ENCODE data around the gene SLC6A3.

SLC6A3 gene

GRCh38 chr5:1351156-1351555, 94.1 kb downstream of the SLC6A3 start:
- intact Hi-C loops (cut with DNase I) = no loop called here
- DNase-seq = peak in 35 of 42 donors; percentile 16 to 79 (median 51)

DNA sequence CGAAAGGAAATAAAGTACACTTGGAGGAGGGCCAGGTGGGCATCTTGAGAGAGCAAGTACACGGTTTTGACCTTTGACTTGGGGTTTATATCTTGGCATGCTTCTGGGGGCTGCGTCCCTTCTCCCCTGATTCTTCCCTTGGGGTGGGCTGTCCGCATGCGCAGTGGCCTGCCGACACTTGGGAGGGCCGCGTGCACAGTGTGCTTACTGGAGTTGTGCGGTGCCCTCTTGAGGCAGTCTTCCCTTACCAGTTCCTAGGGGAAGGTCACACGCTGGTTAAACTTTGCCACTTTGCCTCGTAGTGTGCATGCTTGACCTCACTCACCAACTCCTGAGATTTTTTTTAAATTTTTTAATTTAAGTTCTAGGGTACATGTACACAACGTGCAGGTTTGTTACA, 96.0 kb downstream of the SLC6A3 start:
- DNase-seq = peak in 1 of 42 donors; percentile 31
- intact Hi-C loops (cut with DNase I) = loop anchor here (10.0 kb wide), 2 partner anchors 164 to 296 kb away; no protein-coding TSS in a partner anchor

GRCh38 chr5:1348986-1349245, 96.3 kb downstream of the SLC6A3 start:
- intact Hi-C loops (cut with DNase I) = loop anchor here (10.0 kb wide), 2 partner anchors 164 to 296 kb away; no protein-coding TSS in a partner anchor
- DNase-seq = peak in 1 of 42 donors; percentile 16

GRCh38 chr5:1347571-1347970, 97.7 kb downstream of the SLC6A3 start:
- peak in 1 of 42 donors; percentile 28 for DNase-seq
- intact Hi-C loops (cut with DNase I) = loop anchor here (10.0 kb wide), 2 partner anchors 163 to 297 kb away; no protein-coding TSS in a partner anchor

DNA sequence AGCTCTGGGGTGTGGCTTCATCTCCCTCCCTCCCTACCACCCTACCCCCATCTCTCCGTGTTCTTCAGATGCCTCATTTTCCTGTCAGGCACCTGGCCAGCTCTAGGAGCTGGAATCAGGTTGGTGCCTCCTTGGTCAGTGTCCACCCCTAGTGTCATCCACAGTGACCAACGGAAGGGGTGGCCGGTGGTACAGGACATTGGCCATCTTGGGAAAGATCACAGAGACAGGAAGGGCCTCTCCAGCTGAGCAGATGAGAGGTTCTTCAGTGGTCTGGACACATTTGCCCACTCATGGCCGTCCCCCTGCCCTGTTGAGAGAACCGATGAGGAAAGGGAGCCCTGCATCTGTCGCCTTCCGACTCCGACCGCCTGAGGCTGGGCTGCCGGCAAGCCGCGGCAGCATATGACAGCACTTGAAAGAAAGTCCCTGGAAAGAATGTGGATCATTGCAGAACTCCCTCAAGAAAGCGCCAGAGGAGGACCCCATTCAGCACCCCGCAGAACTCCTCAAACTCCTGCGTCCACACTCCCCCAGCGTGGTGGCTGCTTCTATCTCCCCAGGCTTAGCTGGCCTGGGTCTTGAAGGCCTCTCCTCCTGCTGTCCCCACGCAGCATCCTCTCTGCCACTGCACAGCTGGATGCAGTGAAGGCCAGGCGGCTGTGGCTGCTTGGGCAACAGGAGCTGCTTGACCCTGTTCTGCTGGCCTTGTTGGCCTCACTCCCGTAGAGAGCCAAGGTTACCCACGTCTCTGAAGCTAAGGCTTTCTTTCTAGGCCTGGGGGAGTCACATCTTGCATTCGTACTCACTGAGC, 98.4 kb downstream of the SLC6A3 start:
- intact Hi-C loops (cut with DNase I) = loop anchor here (10.0 kb wide), 2 partner anchors 162 to 298 kb away; no protein-coding TSS in a partner anchor
- DNase-seq = peak in 1 of 42 donors; percentile 16

DNA sequence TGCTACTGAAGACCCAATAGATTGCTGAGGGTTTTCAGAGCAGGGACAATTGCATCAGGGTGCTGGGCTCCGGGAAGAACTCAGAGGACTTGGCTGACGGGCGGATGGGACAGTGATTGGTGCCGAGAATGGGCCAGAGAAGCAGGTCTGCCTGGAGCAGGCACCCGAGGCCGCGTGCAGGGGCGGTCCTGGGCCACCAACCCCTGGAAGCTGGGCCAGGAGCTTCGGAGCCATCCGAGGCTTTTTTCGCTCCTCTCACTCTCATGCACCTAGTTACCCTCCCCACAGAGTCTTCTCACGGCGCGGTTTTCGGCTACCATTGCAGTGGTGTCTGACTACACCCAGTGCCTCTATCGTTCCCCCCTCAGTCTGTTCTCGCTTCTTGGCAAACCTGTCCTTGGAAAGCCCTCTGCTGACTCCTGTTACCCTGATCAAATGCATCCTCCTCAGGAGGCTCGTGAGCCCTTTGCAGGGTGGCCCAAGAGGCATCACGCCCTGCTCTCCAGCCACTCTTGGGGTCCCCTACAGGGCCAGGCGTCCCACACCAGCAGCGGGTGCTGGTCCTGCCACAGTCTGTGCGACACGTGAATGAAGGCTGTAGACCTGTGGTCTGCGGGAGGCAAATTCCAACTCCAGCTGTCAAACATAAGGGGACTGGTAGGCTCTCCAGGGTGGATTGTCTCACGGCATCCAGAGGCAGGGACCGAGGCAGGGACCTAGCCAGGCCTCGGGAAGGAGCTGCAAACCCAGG, 99.2 kb downstream of the SLC6A3 start:
- DNase-seq = peak in 1 of 42 donors; percentile 30
- intact Hi-C loops (cut with DNase I) = loop anchor here (10.0 kb wide), 2 partner anchors 161 to 299 kb away; no protein-coding TSS in a partner anchor

- intact Hi-C loops (cut with DNase I) = loop anchor here (10.0 kb wide), 2 partner anchors 160 to 300 kb away; no protein-coding TSS in a partner anchor
- peak; percentile 45 to 93 (median 84) for DNase-seq
Observed at GRCh38 chr5:1344975-1345838, 100.0 kb downstream of the SLC6A3 start, which contains the start of gene CLPTM1L. CLPTM1L (minus strand) TSS chr5:1345099; CDS start chr5:1344841, 258 bp downstream.

- intact Hi-C loops (cut with DNase I) = loop anchor here (10.0 kb wide), 2 partner anchors 159 to 301 kb away; no protein-coding TSS in a partner anchor
- peak in 10 of 42 donors; percentile 5 to 48 (median 31) for DNase-seq
Observed at GRCh38 chr5:1343931-1344901, 101.0 kb downstream of the SLC6A3 start.

DNA sequence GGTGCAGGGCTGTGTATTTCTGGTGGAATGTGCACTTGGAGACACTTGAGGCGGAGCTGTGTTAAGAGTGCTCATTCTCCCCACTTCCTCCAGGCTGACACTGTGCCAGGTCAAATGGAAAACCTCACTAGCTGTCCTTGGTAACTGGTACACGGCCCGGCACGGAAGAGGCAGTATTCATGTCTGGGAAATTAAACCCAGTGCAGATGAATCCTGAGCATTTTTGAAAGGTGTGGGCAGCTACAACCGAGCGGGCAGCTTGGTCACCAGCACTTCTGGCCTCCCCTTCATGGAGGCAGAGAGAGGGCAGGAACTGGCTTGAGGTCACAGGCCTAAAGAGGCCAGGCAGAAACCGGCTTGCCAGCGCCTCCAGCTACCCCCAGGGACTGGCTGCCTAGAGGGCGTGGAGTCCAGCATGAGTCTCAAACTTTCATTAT, 101.9 kb downstream of the SLC6A3 start:
- DNase-seq = peak in 1 of 42 donors; percentile 21
- intact Hi-C loops (cut with DNase I) = loop anchor here (10.0 kb wide), 2 partner anchors 159 to 301 kb away; no protein-coding TSS in a partner anchor

All from head of caudate nucleus (tissue), 42 donors.